HepG2 (cell line): ENCODE results near the gene ANKRD44.

Source experiments
- GATAD2A ChIP-seq: IDR thresholded peaks from 2 replicates; pipeline ENCODE4 v1.6.1; 2016
- SMC3 ChIP-seq: IDR thresholded peaks from 2 replicates; pipeline ENCODE4 v1.6.1; 2011; ENCODE audit warnings: low read length, improper control_type of control experiment
- ZNF317 ChIP-seq: sonication (generic); formaldehyde crosslinking; IDR thresholded peaks from 2 replicates; pipeline ENCODE4 v1.5.0; 2020; ENCODE audit warnings: mild to moderate bottlenecking, missing genetic modification reagents
- ZNF318 ChIP-seq: sonication (generic); formaldehyde crosslinking; IDR thresholded peaks from 2 replicates; pipeline ENCODE4 v1.4.0; 2020; ENCODE audit warnings: mild to moderate bottlenecking, missing genetic modification reagents
- TF ChIP-seq, protein P1 (sequence below): sonication (generic); formaldehyde crosslinking; IDR thresholded peaks from 2 replicates; pipeline ENCODE4 v1.4.0; 2020; ENCODE audit warnings: missing genetic modification reagents, borderline replicate concordance

- TF ChIP-seq, protein P1, sequence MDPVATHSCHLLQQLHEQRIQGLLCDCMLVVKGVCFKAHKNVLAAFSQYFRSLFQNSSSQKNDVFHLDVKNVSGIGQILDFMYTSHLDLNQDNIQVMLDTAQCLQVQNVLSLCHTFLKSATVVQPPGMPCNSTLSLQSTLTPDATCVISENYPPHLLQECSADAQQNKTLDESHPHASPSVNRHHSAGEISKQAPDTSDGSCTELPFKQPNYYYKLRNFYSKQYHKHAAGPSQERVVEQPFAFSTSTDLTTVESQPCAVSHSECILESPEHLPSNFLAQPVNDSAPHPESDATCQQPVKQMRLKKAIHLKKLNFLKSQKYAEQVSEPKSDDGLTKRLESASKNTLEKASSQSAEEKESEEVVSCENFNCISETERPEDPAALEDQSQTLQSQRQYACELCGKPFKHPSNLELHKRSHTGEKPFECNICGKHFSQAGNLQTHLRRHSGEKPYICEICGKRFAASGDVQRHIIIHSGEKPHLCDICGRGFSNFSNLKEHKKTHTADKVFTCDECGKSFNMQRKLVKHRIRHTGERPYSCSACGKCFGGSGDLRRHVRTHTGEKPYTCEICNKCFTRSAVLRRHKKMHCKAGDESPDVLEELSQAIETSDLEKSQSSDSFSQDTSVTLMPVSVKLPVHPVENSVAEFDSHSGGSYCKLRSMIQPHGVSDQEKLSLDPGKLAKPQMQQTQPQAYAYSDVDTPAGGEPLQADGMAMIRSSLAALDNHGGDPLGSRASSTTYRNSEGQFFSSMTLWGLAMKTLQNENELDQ (CRISPR knock-in tag), result no peak
- TF ChIP-seq GATAD2A (CRISPR knock-in tag), result no peak
- TF ChIP-seq SMC3, result no peak
- TF ChIP-seq ZNF318 (CRISPR knock-in tag), result no peak
- TF ChIP-seq ZNF317 (CRISPR knock-in tag), result no peak
These were observed 30.4 kb downstream of the ANKRD44 start for GRCh38 chr2:197280015-197280702.
